ENCODE data around the gene TBCCD1.

Gene TBCCD1

DNA sequence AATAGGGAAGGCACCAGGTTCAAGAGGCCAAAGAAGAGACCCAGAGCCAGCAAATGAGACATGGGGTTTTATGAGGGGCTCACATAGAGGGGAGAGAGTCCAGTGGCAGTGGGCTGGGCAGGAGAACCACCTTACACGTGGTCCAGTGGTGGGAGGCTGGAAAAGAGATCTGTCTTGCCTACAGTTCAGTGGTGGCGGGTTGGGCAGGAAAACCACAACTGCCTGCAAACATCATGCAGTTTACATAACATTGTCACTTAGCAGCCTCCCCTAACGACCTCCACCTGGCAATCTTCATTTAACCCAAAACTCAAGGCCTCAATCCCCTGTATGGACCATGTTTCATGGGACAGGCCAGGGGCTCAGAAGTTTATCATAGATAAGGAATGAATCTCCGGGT is 52.0 kb downstream of the TBCCD1 start:
- no peaks in the 10 kb centered on the region for H3K4me1 ChIP-seq (ENCODE audit: insufficient read depth, poor library complexity, severe bottlenecking)

DNA sequence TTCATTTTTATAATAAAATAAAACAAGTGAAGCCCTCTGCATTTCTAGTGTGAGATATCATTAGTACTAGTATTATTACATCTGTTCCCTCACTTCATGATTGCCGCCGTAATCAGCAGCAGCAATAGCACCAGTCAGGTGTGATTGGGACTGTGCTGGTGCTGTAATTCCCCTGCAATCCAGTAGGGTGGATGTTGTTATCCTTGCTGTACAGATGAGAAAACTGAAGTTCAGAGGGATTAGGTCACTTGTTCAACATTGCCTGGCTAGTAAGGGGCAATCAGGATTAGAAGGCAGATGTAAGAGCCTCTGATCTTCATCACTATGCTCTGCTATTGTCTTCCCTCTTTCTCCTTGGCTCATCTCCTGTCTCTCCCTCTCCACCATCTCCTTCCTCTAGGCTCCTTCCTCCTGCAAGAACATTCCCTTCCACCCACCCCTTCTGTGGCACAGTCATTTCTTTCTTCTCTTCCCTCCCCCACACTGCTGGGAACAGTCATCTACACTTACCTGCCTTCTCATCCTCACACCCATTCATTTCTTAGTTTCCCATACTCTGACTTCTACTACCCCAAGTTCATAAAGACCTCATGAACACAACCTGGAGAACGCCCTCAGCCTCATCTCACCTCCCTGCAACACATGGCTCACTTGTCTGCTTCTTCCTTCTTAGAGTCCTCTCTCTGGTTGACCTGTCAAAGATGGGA is 52.7 kb downstream of the TBCCD1 start:
- TF ChIP-seq, protein P1, sequence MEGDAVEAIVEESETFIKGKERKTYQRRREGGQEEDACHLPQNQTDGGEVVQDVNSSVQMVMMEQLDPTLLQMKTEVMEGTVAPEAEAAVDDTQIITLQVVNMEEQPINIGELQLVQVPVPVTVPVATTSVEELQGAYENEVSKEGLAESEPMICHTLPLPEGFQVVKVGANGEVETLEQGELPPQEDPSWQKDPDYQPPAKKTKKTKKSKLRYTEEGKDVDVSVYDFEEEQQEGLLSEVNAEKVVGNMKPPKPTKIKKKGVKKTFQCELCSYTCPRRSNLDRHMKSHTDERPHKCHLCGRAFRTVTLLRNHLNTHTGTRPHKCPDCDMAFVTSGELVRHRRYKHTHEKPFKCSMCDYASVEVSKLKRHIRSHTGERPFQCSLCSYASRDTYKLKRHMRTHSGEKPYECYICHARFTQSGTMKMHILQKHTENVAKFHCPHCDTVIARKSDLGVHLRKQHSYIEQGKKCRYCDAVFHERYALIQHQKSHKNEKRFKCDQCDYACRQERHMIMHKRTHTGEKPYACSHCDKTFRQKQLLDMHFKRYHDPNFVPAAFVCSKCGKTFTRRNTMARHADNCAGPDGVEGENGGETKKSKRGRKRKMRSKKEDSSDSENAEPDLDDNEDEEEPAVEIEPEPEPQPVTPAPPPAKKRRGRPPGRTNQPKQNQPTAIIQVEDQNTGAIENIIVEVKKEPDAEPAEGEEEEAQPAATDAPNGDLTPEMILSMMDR (IDR thresholded peaks at IDR 0.05; ENCODE audit: poor library complexity, severe bottlenecking) = no peak
- Histone ChIP-seq H3K4me1 (ENCODE audit: insufficient read depth, poor library complexity, severe bottlenecking) (no peaks in the 10 kb centered on the region), H3K36me3 (ENCODE audit: low read depth) (no peaks in the 10 kb centered on the region), H3K9me3 (ENCODE audit: severe bottlenecking) (no peaks in the 10 kb centered on the region), H3K27ac (ENCODE audit: poor library complexity, severe bottlenecking) (no peak overlapping the region), H3K27me3 (ENCODE audit: insufficient read depth, poor library complexity, severe bottlenecking) (no peaks in the 10 kb centered on the region), H3K4me3 (ENCODE audit: severe bottlenecking) (no peak overlapping the region)
- ATAC-seq (ENCODE audit: low read depth) (no peak), DNase-seq (ENCODE audit: low spot score) (no peak)

More for the DNA sequence above, 52.0 kb downstream of the TBCCD1 start:
- Histone ChIP-seq H3K9me3 (ENCODE audit: severe bottlenecking) (no peaks in the 10 kb centered on the region), H3K4me3 (ENCODE audit: severe bottlenecking) (no peak overlapping the region), H3K36me3 (ENCODE audit: low read depth) (no peaks in the 10 kb centered on the region), H3K27ac (ENCODE audit: poor library complexity, severe bottlenecking) (no peak overlapping the region), H3K27me3 (ENCODE audit: insufficient read depth, poor library complexity, severe bottlenecking) (no peaks in the 10 kb centered on the region)
- TF ChIP-seq, protein P1 (IDR thresholded peaks at IDR 0.05; ENCODE audit: poor library complexity, severe bottlenecking) = no peak
- ATAC-seq (ENCODE audit: low read depth) (no peak), DNase-seq (ENCODE audit: low spot score) (no peak)

DNA sequence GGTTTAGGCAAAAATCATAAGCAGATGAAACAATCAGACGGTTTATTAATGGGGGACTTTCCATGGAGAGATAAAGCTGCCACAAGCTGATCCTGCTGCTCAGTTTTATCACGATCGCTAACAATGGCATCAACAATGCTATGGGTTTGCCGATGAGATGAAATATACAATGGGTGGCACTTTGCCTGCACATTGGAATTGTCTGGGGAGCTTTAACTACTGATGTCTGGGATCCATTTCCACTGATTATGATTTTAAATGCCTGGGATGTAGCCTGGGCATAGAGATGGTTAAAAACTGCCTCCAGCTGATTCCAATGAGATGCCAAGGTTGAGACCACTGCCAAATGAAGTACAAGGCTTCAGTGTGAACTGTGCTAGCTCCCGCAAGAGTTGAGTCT is 53.8 kb downstream of the TBCCD1 start:
- Histone ChIP-seq H3K4me3 (ENCODE audit: severe bottlenecking) (no peak overlapping the region), H3K4me1 (ENCODE audit: insufficient read depth, poor library complexity, severe bottlenecking) (no peaks in the 10 kb centered on the region), H3K9me3 (ENCODE audit: severe bottlenecking) (no peaks in the 10 kb centered on the region), H3K27ac (ENCODE audit: poor library complexity, severe bottlenecking) (no peak overlapping the region), H3K27me3 (ENCODE audit: insufficient read depth, poor library complexity, severe bottlenecking) (no peaks in the 10 kb centered on the region), H3K36me3 (ENCODE audit: low read depth) (no peaks in the 10 kb centered on the region)
- ATAC-seq (ENCODE audit: low read depth) (no peak), DNase-seq (ENCODE audit: low spot score) (no peak)
- TF ChIP-seq, protein P1 (IDR thresholded peaks at IDR 0.05; ENCODE audit: poor library complexity, severe bottlenecking) = no peak

DNA sequence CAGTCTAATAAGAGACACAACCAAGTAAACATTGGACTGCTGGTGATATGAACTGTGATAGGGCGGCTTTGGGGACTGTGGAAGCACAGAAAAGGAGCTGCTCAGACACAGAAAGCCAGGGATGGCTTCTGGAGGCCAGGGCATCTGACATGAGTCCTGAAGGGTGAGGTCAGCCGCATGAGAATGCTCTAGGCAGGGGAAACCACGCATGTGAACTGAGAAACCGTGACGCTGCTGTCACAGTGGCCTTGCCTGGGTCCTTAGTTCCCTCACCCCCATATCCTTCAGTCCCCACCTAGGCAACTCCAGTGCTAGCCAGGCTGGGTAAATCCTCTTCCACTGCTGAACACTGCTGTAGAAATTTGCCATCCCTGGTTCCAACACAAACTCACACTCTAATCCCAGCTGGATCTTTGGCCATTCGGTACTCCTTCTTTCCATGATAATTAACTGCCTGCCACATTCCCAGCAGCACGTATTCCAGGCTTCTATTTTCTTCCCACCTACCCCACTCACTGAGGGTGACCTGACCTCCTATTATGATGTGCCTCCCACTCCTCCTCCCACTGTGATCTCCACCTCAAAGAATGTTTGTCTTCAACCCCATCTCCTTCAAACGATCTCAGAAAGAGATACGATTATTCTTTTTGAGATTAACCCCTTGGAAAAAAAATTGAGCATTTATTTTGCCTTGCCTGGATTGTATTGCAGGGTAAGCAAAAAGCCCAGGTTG is 54.4 kb downstream of the TBCCD1 start:
- Histone ChIP-seq H3K4me1 (ENCODE audit: insufficient read depth, poor library complexity, severe bottlenecking) (no peaks in the 10 kb centered on the region), H3K9me3 (ENCODE audit: severe bottlenecking) (no peaks in the 10 kb centered on the region), H3K4me3 (ENCODE audit: severe bottlenecking) (no peak overlapping the region), H3K36me3 (ENCODE audit: low read depth) (no peaks in the 10 kb centered on the region), H3K27ac (ENCODE audit: poor library complexity, severe bottlenecking) (no peak overlapping the region), H3K27me3 (ENCODE audit: insufficient read depth, poor library complexity, severe bottlenecking) (no peaks in the 10 kb centered on the region)
- TF ChIP-seq, protein P1 (IDR thresholded peaks at IDR 0.05; ENCODE audit: poor library complexity, severe bottlenecking) = no peak
- no peak for ATAC-seq (ENCODE audit: low read depth)
- no peak for DNase-seq (ENCODE audit: low spot score)

DNA sequence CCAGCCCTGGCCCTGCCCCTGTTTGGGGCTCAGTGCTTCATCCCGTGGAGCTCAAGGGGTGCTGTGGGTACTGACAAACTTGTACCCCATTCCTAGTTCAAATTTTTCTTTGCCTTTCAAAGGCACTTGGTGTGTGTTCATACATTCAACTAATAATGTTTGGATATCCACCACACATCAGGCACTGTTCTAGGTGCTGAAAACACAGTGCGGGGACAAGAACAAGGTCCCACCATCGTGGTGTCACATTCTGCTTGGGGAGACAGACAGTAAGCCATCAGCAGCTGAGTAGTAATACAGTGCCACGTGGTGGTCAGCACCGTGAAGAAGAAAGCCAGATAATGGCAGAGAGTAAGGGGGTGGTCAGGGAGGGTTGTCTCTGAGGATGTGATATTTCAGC is 55.4 kb downstream of the TBCCD1 start:
- DNase-seq (ENCODE audit: low spot score) = no peak
- no peaks in the 10 kb centered on the region for H3K36me3 ChIP-seq (ENCODE audit: low read depth)
- no peak overlapping the region for H3K27ac ChIP-seq (ENCODE audit: poor library complexity, severe bottlenecking)
- TF ChIP-seq, protein P1 (IDR thresholded peaks at IDR 0.05; ENCODE audit: poor library complexity, severe bottlenecking) = no peak
- ATAC-seq (ENCODE audit: low read depth) = no peak
- no peak overlapping the region for H3K4me3 ChIP-seq (ENCODE audit: severe bottlenecking)
- H3K9me3 ChIP-seq (ENCODE audit: severe bottlenecking) = no peaks in the 10 kb centered on the region
- no peaks in the 10 kb centered on the region for H3K27me3 ChIP-seq (ENCODE audit: insufficient read depth, poor library complexity, severe bottlenecking)
- H3K4me1 ChIP-seq (ENCODE audit: insufficient read depth, poor library complexity, severe bottlenecking) = no peaks in the 10 kb centered on the region

Measured in RWPE2 (cell line).